HCT116 (cell line): ENCODE data around the gene BCL11B. TPM values are rescaled to one million over a fixed set of nuclear protein-coding genes. Genes with fewer than 3 reads are reported as not detected.

Experiments
- ATAC-seq: fragments of 200-7000 bp; cut with Tn5 transposase; 2 replicates; pipeline ENCODE4 v1.9.1; 2020; ENCODE audit warnings: mild to moderate bottlenecking, moderate library complexity
- BruUV-seq: library from RNA; stranded (reverse); fragments of 400-500 nt; replicated peaks from 2 replicates; lab custom pipeline; 2021; lab: Mats Ljungman, UMichigan
- CTCF ChIA-PET: fragments of 300-600 bp; sonication (Branson Sonifier 250); formaldehyde crosslinking; loops from one replicate; lab custom pipeline; 2021; ENCODE audit warnings: antibody characterized with exemption; lab: Charles Lee
- POLR2A ChIA-PET: fragments of 300-600, 350-600 bp; sonication (Branson Sonifier 250); formaldehyde crosslinking; loops from one replicate; lab custom pipeline; 2021; ENCODE audit warnings: antibody characterized with exemption; lab: Charles Lee
- RAD21 ChIA-PET, 2 experiments: fragments of 300-600 bp; sonication (Branson Sonifier 250); formaldehyde crosslinking; loops; one replicate each; lab custom pipeline; 2023; ENCODE audit warnings: low total read pairs in 2 of 2; ENCODE audit not compliant: uncharacterized antibody in 2 of 2, unreplicated experiment in 2 of 2, low non-redundant PET in 1 of 2; lab: Charles Lee
- DNase-seq: peaks from one replicate; pipeline ENCODE4 v3.0.0-alpha.2; 2010; ENCODE audit warnings: low read depth, low spot score
- H2AFZ ChIP-seq: fragments of 200-600 bp; shearing (Covaris generic), sonication (generic); 2 replicates; pipeline ENCODE4 v1.6.1; 2017; ENCODE audit warnings: low read depth, mixed run types, mixed read lengths, antibody characterized with exemption, low read length; ENCODE audit not compliant: poor library complexity, severe bottlenecking
- H3K27ac ChIP-seq: 2 replicates; pipeline ENCODE4 v1.5.1; 2012; ENCODE audit warnings: low read depth, low read length
- H3K27me3 ChIP-seq: fragments of 200-600 bp; sonication (generic); 2 replicates; pipeline ENCODE4 v1.6.1; 2016; ENCODE audit warnings: mixed run types, low read length, mixed read lengths; ENCODE audit not compliant: insufficient read depth
- H3K36me3 ChIP-seq, 2 experiments: fragments of 200-500 bp in 1 of 2; fragments of 200-600 bp in 1 of 2; sonication (Bioruptor generic) in 1 of 2; sonication (generic) in 1 of 2; 2 replicates each; pipeline versions ENCODE4 v1.5.1 to v1.6.1; 2014 to 2016; ENCODE audit warnings: low read length in 2 of 2, inconsistent platforms in 1 of 2, mixed read lengths in 1 of 2, mixed run types in 1 of 2; ENCODE audit not compliant: insufficient read depth in 2 of 2, control insufficient read depth in 1 of 2
- H3K4me1 ChIP-seq, 2 experiments: fragments of 200-600 bp in 1 of 2; sonication (generic) in 1 of 2; 2 replicates each; pipeline versions ENCODE4 v1.5.1 to v1.6.1; 2012 to 2017; ENCODE audit warnings: low read length in 2 of 2, inconsistent platforms in 1 of 2, mild to moderate bottlenecking in 1 of 2, mixed read lengths in 1 of 2, mixed run types in 1 of 2, moderate library complexity in 1 of 2; ENCODE audit not compliant: insufficient read depth in 2 of 2, control insufficient read depth in 1 of 2
- H3K4me2 ChIP-seq: fragments of 200-600 bp; sonication (generic); 2 replicates; pipeline ENCODE4 v1.6.1; 2017; ENCODE audit warnings: mixed run types, low read length, mixed read lengths
- H3K4me3 ChIP-seq, 2 experiments: fragments of 200-600 bp in 1 of 2; sonication (generic) in 1 of 2; replicated peaks in 1 of 2; 2 replicates each; pipeline ENCODE4 v1.5.1; 2011 to 2016; ENCODE audit warnings: low read length in 2 of 2, control low read depth in 1 of 2, low read depth in 1 of 2, mild to moderate bottlenecking in 1 of 2, mixed read lengths in 1 of 2, mixed run types in 1 of 2
- H3K79me2 ChIP-seq: fragments of 200-600 bp; sonication (generic); 2 replicates; pipeline ENCODE4 v1.6.1; 2017; ENCODE audit warnings: mild to moderate bottlenecking, mixed run types, low read length, moderate library complexity, mixed read lengths; ENCODE audit not compliant: insufficient read depth
- H3K9ac ChIP-seq: fragments of 200-600 bp; sonication (generic); 2 replicates; pipeline ENCODE4 v1.6.1; 2016; ENCODE audit warnings: low read length, mixed read lengths
- H3K9me2 ChIP-seq: fragments of 200-600 bp; sonication (generic), shearing (Covaris generic); 2 replicates; pipeline ENCODE4 v1.6.1; 2017; ENCODE audit warnings: mixed run types, mild to moderate bottlenecking, moderate library complexity; ENCODE audit not compliant: insufficient read depth
- H3K9me3 ChIP-seq, 2 experiments: fragments of 200-500 bp in 1 of 2; fragments of 200-600 bp in 1 of 2; sonication (Bioruptor generic) in 1 of 2; sonication (generic) in 1 of 2; 2 replicates each; pipeline ENCODE4 v1.6.1; 2014 to 2017; ENCODE audit warnings: low read length in 2 of 2, mixed read lengths in 2 of 2, inconsistent platforms in 1 of 2, low read depth in 1 of 2, mild to moderate bottlenecking in 1 of 2, mixed run types in 1 of 2, moderate library complexity in 1 of 2; ENCODE audit not compliant: control insufficient read depth in 1 of 2, insufficient read depth in 1 of 2
- H4K20me1 ChIP-seq: fragments of 200-600 bp; sonication (generic), shearing (Covaris generic); 2 replicates; pipeline ENCODE4 v1.6.1; 2017; ENCODE audit warnings: mixed run types, mild to moderate bottlenecking, moderate library complexity; ENCODE audit not compliant: insufficient read depth
- ATF3 ChIP-seq: IDR thresholded peaks from 2 replicates; pipeline ENCODE4 v1.6.1; 2012
- CBX3 ChIP-seq: IDR thresholded peaks from 2 replicates; pipeline ENCODE4 v1.6.1; 2012; ENCODE audit warnings: low read depth
- CEBPB ChIP-seq: IDR thresholded peaks from 2 replicates; pipeline ENCODE4 v1.6.1; 2012; ENCODE audit warnings: low read depth
- EGR1 ChIP-seq: IDR thresholded peaks from 2 replicates; pipeline ENCODE4 v1.6.1; 2012; ENCODE audit warnings: low read depth
- ELF1 ChIP-seq: IDR thresholded peaks from 2 replicates; pipeline ENCODE4 v1.6.1; 2012; ENCODE audit warnings: low read depth, borderline replicate concordance
- FOSL1 ChIP-seq: IDR thresholded peaks from 2 replicates; pipeline ENCODE4 v1.6.1; 2012; ENCODE audit warnings: low read depth
- POLR2A ChIP-seq: IDR thresholded peaks from 2 replicates; pipeline ENCODE4 v1.7.0; 2011; ENCODE audit warnings: borderline replicate concordance; ENCODE audit not compliant: insufficient read depth, insufficient read length; ENCODE audit errors: extremely low read depth
- POLR2AphosphoS5 ChIP-seq: IDR thresholded peaks from 2 replicates; pipeline ENCODE4 v1.6.1; 2011; ENCODE audit warnings: mild to moderate bottlenecking, low read depth, low read length, moderate library complexity
- REST ChIP-seq: IDR thresholded peaks from 2 replicates; pipeline ENCODE4 v1.6.1; 2012; ENCODE audit warnings: low read depth
- SP1 ChIP-seq: IDR thresholded peaks from 2 replicates; pipeline ENCODE4 v1.6.1; 2012; ENCODE audit warnings: low read depth
- SRF ChIP-seq: IDR thresholded peaks from 2 replicates; pipeline ENCODE4 v1.6.1; 2012; ENCODE audit warnings: low read depth
- TCF7L2 ChIP-seq: IDR thresholded peaks from 2 replicates; pipeline ENCODE4 v1.7.0; 2011; ENCODE audit warnings: borderline replicate concordance, inconsistent platforms; ENCODE audit not compliant: insufficient read depth, insufficient read length; ENCODE audit errors: extremely low read depth
- YY1 ChIP-seq: IDR thresholded peaks from 2 replicates; pipeline ENCODE4 v1.6.1; 2011; ENCODE audit warnings: low read length, low read depth, moderate library complexity, mild to moderate bottlenecking; ENCODE audit not compliant: insufficient replicate concordance; ENCODE audit errors: extremely low read depth
- ZNF274 ChIP-seq: fragments of 200-500 bp; sonication (Bioruptor generic); IDR thresholded peaks from 2 replicates; pipeline ENCODE4 v1.6.1; 2014; ENCODE audit warnings: mild to moderate bottlenecking, low read depth, low read length, inconsistent platforms
- intact Hi-C: fragments of 100-400 bp; cut with micrococcal nuclease; formaldehyde crosslinking; loops from 2 replicates; pipeline ENCODE4 v1.10.0; 2022
- total RNA-seq: library from RNA; stranded (reverse); gene quantifications from one replicate; pipeline ENCODE4 v1.2.1, GENCODE V29; 2021; ENCODE audit not compliant: unreplicated experiment

The BCL11B gene
- total RNA-seq, 1 experiment from 2014 or later: 1.1 TPM

- no peaks in the 10 kb centered on the region for H3K4me1 ChIP-seq
- no peak overlapping the region for H3K9ac ChIP-seq
Observed at GRCh38 chr14:99207456-99207855, 64.5 kb downstream of the BCL11B start.

GRCh38 chr14:99206090-99206489 is 65.9 kb downstream of the BCL11B start:
- no peak for DNase-seq
- Histone ChIP-seq H3K27me3 (no peaks in the 10 kb centered on the region), H4K20me1 (no peaks in the 10 kb centered on the region)
- ChIA-PET RAD21 (no interaction called here), CTCF (no interaction called here)
- TF ChIP-seq EGR1: no peak
- TF ChIP-seq SP1: no peak
- TF ChIP-seq SRF: no peak
- TF ChIP-seq ZNF274: no peak
- no peak for TF ChIP-seq ELF1
- TF ChIP-seq FOSL1: no peak
- TF ChIP-seq REST: no peak
- TF ChIP-seq YY1: no peak
- no peak for TF ChIP-seq ATF3
- TF ChIP-seq TCF7L2: no peak
- no peak for TF ChIP-seq CBX3
- TF ChIP-seq POLR2A: no peak
- TF ChIP-seq CEBPB: no peak
- no peak for TF ChIP-seq POLR2AphosphoS5
- TF ChIP-seq, all 23 proteins: peak for 0
- no peaks in the 10 kb centered on the region for H3K36me3 ChIP-seq
- intact Hi-C loops: no loop called here
- no peak overlapping the region for H3K9ac ChIP-seq
- H3K4me1 ChIP-seq: no peaks in the 10 kb centered on the region
- no TSS peak for BruUV-seq
- H3K9me2 ChIP-seq: no peaks in the 10 kb centered on the region
- H2AFZ ChIP-seq: no peak overlapping the region
- H3K9me3 ChIP-seq: no peaks in the 10 kb centered on the region
- H3K79me2 ChIP-seq: no peaks in the 10 kb centered on the region
- H3K4me3 ChIP-seq: no peak overlapping the region
- H3K4me2 ChIP-seq: no peak overlapping the region
- POLR2A ChIA-PET: no interaction called here
- no peak for ATAC-seq
- H3K27ac ChIP-seq: no peak overlapping the region

More at GRCh38 chr14:99207456-99207855, 64.5 kb downstream of the BCL11B start:
- Histone ChIP-seq H3K9me3 (no peaks in the 10 kb centered on the region), H3K27ac (no peak overlapping the region), H3K27me3 (no peaks in the 10 kb centered on the region)
- no peak for ATAC-seq
- no peak for TF ChIP-seq TCF7L2
- TF ChIP-seq, all 23 proteins: peak for 0
- Histone ChIP-seq H3K79me2 (no peaks in the 10 kb centered on the region), H3K36me3 (no peaks in the 10 kb centered on the region), H3K4me3 (no peak overlapping the region), H4K20me1 (no peaks in the 10 kb centered on the region), H3K4me2 (no peak overlapping the region), H3K9me2 (no peaks in the 10 kb centered on the region), H2AFZ (no peak overlapping the region)
- CTCF ChIA-PET: no interaction called here
- POLR2A ChIA-PET: no interaction called here
- intact Hi-C loops: no loop called here
- BruUV-seq: no TSS peak
- RAD21 ChIA-PET: no interaction called here
- DNase-seq: no peak
